ENCODE data around the gene COL4A4.

COL4A4 gene

GRCh38 chr2:227153758-227154486, 10.1 kb downstream of the COL4A4 start:
- no peak for ATAC-seq (ENCODE audit: low read depth)
- no peak for TF ChIP-seq CTCF (IDR thresholded peaks at IDR 0.05; ENCODE audit: poor library complexity, severe bottlenecking)
- no peak for DNase-seq (ENCODE audit: low spot score)

GRCh38 chr2:227153307-227153706, 10.7 kb downstream of the COL4A4 start:
- H3K4me1 ChIP-seq (ENCODE audit: insufficient read depth, poor library complexity, severe bottlenecking), result peaks cover 9% of the 10 kb centered on the region
- H3K36me3 ChIP-seq (ENCODE audit: low read depth), result no peaks in the 10 kb centered on the region
- no peak overlapping the region for H3K4me3 ChIP-seq (ENCODE audit: severe bottlenecking)
- H3K27me3 ChIP-seq (ENCODE audit: insufficient read depth, poor library complexity, severe bottlenecking), result no peaks in the 10 kb centered on the region
- no peak overlapping the region for H3K27ac ChIP-seq (ENCODE audit: poor library complexity, severe bottlenecking)
- H3K9me3 ChIP-seq (ENCODE audit: severe bottlenecking), result no peaks in the 10 kb centered on the region
- ATAC-seq (ENCODE audit: low read depth) (peak; percentile 70), DNase-seq (ENCODE audit: low spot score) (no peak)
- no peak for TF ChIP-seq CTCF (IDR thresholded peaks at IDR 0.05; ENCODE audit: poor library complexity, severe bottlenecking)

More at GRCh38 chr2:227153758-227154486, 10.1 kb downstream of the COL4A4 start:
- Histone ChIP-seq H3K4me1 (ENCODE audit: insufficient read depth, poor library complexity, severe bottlenecking) (peaks cover 9% of the 10 kb centered on the region), H3K36me3 (ENCODE audit: low read depth) (no peaks in the 10 kb centered on the region), H3K4me3 (ENCODE audit: severe bottlenecking) (no peak overlapping the region), H3K27me3 (ENCODE audit: insufficient read depth, poor library complexity, severe bottlenecking) (no peaks in the 10 kb centered on the region), H3K27ac (ENCODE audit: poor library complexity, severe bottlenecking) (no peak overlapping the region), H3K9me3 (ENCODE audit: severe bottlenecking) (no peaks in the 10 kb centered on the region)

GRCh38 chr2:227152093-227152766, 11.8 kb downstream of the COL4A4 start:
- H3K9me3 ChIP-seq (ENCODE audit: severe bottlenecking), result no peaks in the 10 kb centered on the region
- H3K4me3 ChIP-seq (ENCODE audit: severe bottlenecking), result no peak overlapping the region
- H3K27ac ChIP-seq (ENCODE audit: poor library complexity, severe bottlenecking), result no peak overlapping the region
- no peak for ATAC-seq (ENCODE audit: low read depth)
- peaks cover 9% of the 10 kb centered on the region for H3K4me1 ChIP-seq (ENCODE audit: insufficient read depth, poor library complexity, severe bottlenecking)
- H3K27me3 ChIP-seq (ENCODE audit: insufficient read depth, poor library complexity, severe bottlenecking), result no peaks in the 10 kb centered on the region
- TF ChIP-seq CTCF (IDR thresholded peaks at IDR 0.05; ENCODE audit: poor library complexity, severe bottlenecking), result no peak
- no peak for DNase-seq (ENCODE audit: low spot score)
- no peaks in the 10 kb centered on the region for H3K36me3 ChIP-seq (ENCODE audit: low read depth)

- Histone ChIP-seq H3K4me1 (ENCODE audit: insufficient read depth, poor library complexity, severe bottlenecking) (peaks cover 9% of the 10 kb centered on the region), H3K36me3 (ENCODE audit: low read depth) (no peaks in the 10 kb centered on the region), H3K9me3 (ENCODE audit: severe bottlenecking) (no peaks in the 10 kb centered on the region), H3K27me3 (ENCODE audit: insufficient read depth, poor library complexity, severe bottlenecking) (no peaks in the 10 kb centered on the region), H3K4me3 (ENCODE audit: severe bottlenecking) (no peak overlapping the region), H3K27ac (ENCODE audit: poor library complexity, severe bottlenecking) (no peak overlapping the region)
- TF ChIP-seq CTCF (IDR thresholded peaks at IDR 0.05; ENCODE audit: poor library complexity, severe bottlenecking), result no peak
- DNase-seq (ENCODE audit: low spot score) (no peak), ATAC-seq (ENCODE audit: low read depth) (no peak)
These were observed 13.6 kb downstream of the COL4A4 start for GRCh38 chr2:227150222-227150936.

All from RWPE2 (cell line).